Activated T-helper 2 cell treated with anti-CD3 and anti-CD28 coated beads, Interferon-gamma antibody, Interleukin-2, Interleukin-4, amounts not matched to agents 10 μg/mL and 5 μg/mL and 100 μg/mL, durations not matched to agents 14 hours and 24 hours and 36 hours (primary cell): Measurements from ENCODE around the gene ZNF816. TPM values are rescaled to one million over a fixed set of nuclear protein-coding genes. Genes with fewer than 3 reads are reported as not detected.

ENCODE experiments used
- total RNA-seq: library from RNA; stranded (reverse); gene quantifications from 2 replicates; pipeline ENCODE4 v1.2.3, GENCODE V29; 2022

ZNF816 gene
- total RNA-seq, 1 donor from 2014 or later = 8.4 TPM

Other genes starting within 250 kb of the ZNF816 start
- gene ZNF611, start 227.8 kb downstream of the ZNF816 start, total RNA-seq = 15.6 and 17.3 TPM in 2 replicates
- gene ZNF600, start 176.1 kb downstream of the ZNF816 start, total RNA-seq = 7.9 and 11.3 TPM in 2 replicates
- gene ZNF28, start 141.2 kb downstream of the ZNF816 start, total RNA-seq = 13.5 and 17.6 TPM in 2 replicates
- 12.0 and 14.7 TPM in 2 replicates for gene ZNF468, start 105.3 kb downstream of the ZNF816 start, total RNA-seq
- 8.8 and 9.1 TPM in 2 replicates for gene ZNF320, start 65.2 kb downstream of the ZNF816 start, total RNA-seq
- gene ZNF888, start 39.5 kb downstream of the ZNF816 start, total RNA-seq = 5.0 and 6.1 TPM in 2 replicates
- not detected in 2 replicates for gene ERVV-1, start 51.0 kb upstream of the ZNF816 start, total RNA-seq
- gene ERVV-2, start 81.9 kb upstream of the ZNF816 start, total RNA-seq = not detected in 2 replicates
- gene ZNF160, start 140.5 kb upstream of the ZNF816 start, total RNA-seq = 35.3 and 39.3 TPM in 2 replicates
- 0.39 and 0.41 TPM in 2 replicates for gene ZNF415, start 170.0 kb upstream of the ZNF816 start, total RNA-seq
- 5.4 and 7.8 TPM in 2 replicates for gene ZNF347, start 196.2 kb upstream of the ZNF816 start, total RNA-seq
- 2.1 and 3.1 TPM in 2 replicates for gene ZNF665, start 230.5 kb upstream of the ZNF816 start, total RNA-seq